NT2/D1 (cell line): ENCODE results near the gene TRAF3IP1.

Experiments used
- SUZ12 ChIP-seq: IDR thresholded peaks from 2 replicates; pipeline ENCODE4 v1.6.1; 2011; ENCODE audit not compliant: insufficient read length, insufficient read depth; ENCODE audit errors: extremely low read depth
- YY1 ChIP-seq: IDR thresholded peaks from 2 replicates; pipeline ENCODE4 v1.6.1; 2011; ENCODE audit not compliant: insufficient read length, insufficient read depth

DNA sequence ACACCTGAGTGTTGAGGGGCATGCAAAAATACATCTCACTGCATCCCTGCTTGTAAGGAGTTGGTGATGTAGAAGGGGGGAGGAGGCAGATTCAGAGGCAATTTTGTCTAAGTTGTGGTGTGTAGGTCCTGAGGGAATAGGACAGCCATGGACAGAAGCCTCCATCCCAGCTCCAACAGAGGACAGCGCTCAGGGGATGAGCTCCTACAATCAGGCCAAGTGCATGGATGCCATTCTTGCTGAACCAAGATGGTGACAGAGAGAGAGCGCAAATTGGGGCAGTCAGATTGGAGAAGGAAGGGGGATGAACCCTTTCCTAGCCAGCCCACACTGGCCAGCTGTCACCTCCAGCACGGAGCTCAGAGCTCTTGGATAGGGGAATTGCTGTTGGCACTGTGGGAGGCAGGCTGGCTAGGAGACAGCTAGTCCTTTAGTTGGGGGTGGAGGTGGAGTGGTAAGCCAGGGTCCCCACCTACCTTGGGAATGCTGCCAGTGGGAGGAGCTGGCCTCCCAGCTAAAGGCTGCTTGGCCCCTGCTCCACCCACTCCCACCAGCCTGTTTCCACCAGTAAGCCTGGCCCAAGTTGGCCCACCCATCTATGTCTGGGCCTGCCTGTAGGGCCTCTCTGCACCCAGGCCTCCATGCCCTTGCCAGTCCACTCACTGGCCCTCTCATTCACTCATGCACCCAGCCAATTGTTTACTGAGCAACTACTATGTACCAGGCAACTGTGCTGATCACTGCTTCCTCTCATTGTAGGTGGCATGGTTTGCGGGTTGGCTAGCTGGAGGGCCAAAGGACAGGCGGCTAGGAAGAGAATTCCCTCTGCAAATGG lies 29.4 kb upstream of the TRAF3IP1 start:
- no peak for TF ChIP-seq YY1
- no peak for TF ChIP-seq SUZ12
